Fibroblast of lung (primary cell): ENCODE measurements around the gene UBE2H. TPM values are rescaled to one million over a fixed set of nuclear protein-coding genes. Genes with fewer than 3 reads are reported as not detected.

Experiments
- DNase-seq, 2 donors: peaks; one replicate each; pipeline versions ENCODE4 v3.0.0 to v3.0.0-alpha.2; 2010; ENCODE audit warnings: low read depth in 2 of 2
- H2AFZ ChIP-seq: 2 replicates; pipeline ENCODE4 v1.5.1; 2012; ENCODE audit warnings: low read length, control low read depth, inconsistent platforms
- H3K27ac ChIP-seq: 2 replicates; pipeline ENCODE4 v1.5.1; 2011; ENCODE audit warnings: low read length, control low read depth; ENCODE audit not compliant: insufficient read depth
- H3K27me3 ChIP-seq: 2 replicates; pipeline ENCODE4 v1.5.1; 2011; ENCODE audit warnings: mild to moderate bottlenecking, low read length; ENCODE audit not compliant: control insufficient read depth, insufficient read depth
- H3K36me3 ChIP-seq: 2 replicates; pipeline ENCODE4 v1.5.1; 2011; ENCODE audit warnings: low read length; ENCODE audit not compliant: control insufficient read depth, insufficient read depth
- H3K4me1 ChIP-seq: 2 replicates; pipeline ENCODE4 v1.5.1; 2011; ENCODE audit warnings: low read length; ENCODE audit not compliant: control insufficient read depth, insufficient read depth; ENCODE audit errors: extremely low read depth
- H3K4me2 ChIP-seq: 2 replicates; pipeline ENCODE4 v1.5.1; 2011; ENCODE audit warnings: low read length, control low read depth; ENCODE audit not compliant: insufficient read depth; ENCODE audit errors: extremely low read depth
- H3K4me3 ChIP-seq, 4 experiments: fragments of 200-600 bp in 1 of 4; sonication (generic) in 1 of 4; replicated peaks in 1 of 4; 2 replicates each; pipeline ENCODE4 v1.5.1; 2011 to 2016; ENCODE audit warnings: low read length in 4 of 4, low read depth in 3 of 4, mild to moderate bottlenecking in 3 of 4, control low read depth in 2 of 4, inconsistent platforms in 1 of 4, mixed read lengths in 1 of 4; ENCODE audit not compliant: insufficient read depth in 1 of 4; ENCODE audit errors: control extremely low read depth in 1 of 4
- H3K79me2 ChIP-seq: 2 replicates; pipeline ENCODE4 v1.5.1; 2012; ENCODE audit warnings: mild to moderate bottlenecking, low read length, inconsistent platforms; ENCODE audit not compliant: control insufficient read depth, insufficient read depth
- H3K9ac ChIP-seq: 2 replicates; pipeline ENCODE4 v1.5.1; 2011; ENCODE audit warnings: mild to moderate bottlenecking, low read length, control low read depth; ENCODE audit not compliant: insufficient read depth
- H3K9me3 ChIP-seq: 2 replicates; pipeline ENCODE4 v1.5.1; 2012; ENCODE audit warnings: low read depth, low read length; ENCODE audit not compliant: control insufficient read depth, insufficient read depth
- H4K20me1 ChIP-seq: 2 replicates; pipeline ENCODE4 v1.5.1; 2011; ENCODE audit warnings: low read length; ENCODE audit not compliant: control insufficient read depth, insufficient read depth; ENCODE audit errors: extremely low read depth
- EZH2 ChIP-seq: IDR thresholded peaks from 2 replicates; pipeline ENCODE4 v1.5.1; 2012; ENCODE audit warnings: low read length, control low read depth, mild to moderate bottlenecking; ENCODE audit errors: missing control alignments
- polyA plus RNA-seq, 2 donors: library from polyadenylated mRNA; depleted of rRNA in 1 of 2; stranded (reverse) in 1 of 2; unstranded in 1 of 2; fragments of >200 nt; gene quantifications; 2 replicates each; pipeline ENCODE4 v1.2.1, GENCODE V29; 2011 to 2012; ENCODE audit warnings: missing spikeins in 1 of 2
- total RNA-seq: library from RNA; depleted of rRNA; stranded (reverse); fragments of >200 nt; gene quantifications from 2 replicates; pipeline ENCODE4 v1.2.1, GENCODE V29; 2014
- TF ChIP-seq, protein P1 (sequence below), 2 donors: IDR thresholded peaks in 1 of 2; conservative IDR thresholded peaks in 1 of 2; 1 replicate in 1 of 2; 2 replicates in 1 of 2; pipeline ENCODE4 v1.5.1; 2011 to 2012; ENCODE audit warnings: low read length in 2 of 2, control low read depth in 1 of 2, inconsistent platforms in 1 of 2, low read depth in 1 of 2, mild to moderate bottlenecking in 1 of 2

UBE2H gene
- total and polyA plus RNA-seq, 2 donors (not counting 1 experiment from before 2014, with no cell fraction given) = 76.0 to 102 TPM

DNA sequence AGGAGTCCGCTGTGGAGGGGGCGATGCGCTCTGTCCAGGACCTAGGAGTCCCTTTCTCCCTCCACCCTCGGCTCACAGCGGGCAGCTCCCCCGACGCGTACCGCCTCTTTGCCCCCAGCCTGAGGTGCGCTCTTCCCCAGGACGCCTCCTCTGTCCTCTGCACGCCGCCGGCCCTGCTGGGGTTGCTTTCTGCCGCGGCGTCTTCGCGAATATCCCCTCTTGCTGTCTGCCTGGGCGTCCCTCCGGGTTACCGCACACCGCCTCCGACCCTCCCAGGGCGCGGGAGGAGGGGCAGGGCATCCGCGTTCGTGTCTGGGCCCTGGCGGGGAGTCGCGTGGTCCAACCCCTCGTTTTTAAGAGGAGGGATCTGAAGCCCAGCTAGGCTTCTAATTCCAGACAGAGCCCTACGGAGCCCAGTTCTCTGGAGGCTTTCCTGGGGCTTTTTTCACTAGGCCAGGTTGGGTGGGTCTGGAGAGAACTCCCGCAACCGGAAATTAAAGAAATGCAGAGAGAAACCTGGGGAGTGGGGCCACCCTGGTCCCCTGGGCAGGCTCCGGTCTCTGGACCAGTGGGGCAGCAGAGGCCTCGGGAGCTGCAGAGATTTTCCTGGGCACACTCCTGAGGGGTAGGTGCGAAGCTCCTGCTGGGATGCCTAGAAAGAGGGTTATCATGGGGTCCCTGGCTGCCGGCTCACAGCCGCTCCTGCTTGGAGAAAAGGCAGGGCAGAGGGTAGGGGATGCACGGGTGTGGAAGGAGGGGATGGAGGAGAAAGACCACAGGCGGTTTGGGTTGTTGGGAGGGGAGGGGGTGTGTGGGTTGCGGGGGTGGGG lies 166.9 kb downstream of the UBE2H start:
- H3K27me3 ChIP-seq = peaks cover 59% of the 10 kb centered on the region

DNA sequence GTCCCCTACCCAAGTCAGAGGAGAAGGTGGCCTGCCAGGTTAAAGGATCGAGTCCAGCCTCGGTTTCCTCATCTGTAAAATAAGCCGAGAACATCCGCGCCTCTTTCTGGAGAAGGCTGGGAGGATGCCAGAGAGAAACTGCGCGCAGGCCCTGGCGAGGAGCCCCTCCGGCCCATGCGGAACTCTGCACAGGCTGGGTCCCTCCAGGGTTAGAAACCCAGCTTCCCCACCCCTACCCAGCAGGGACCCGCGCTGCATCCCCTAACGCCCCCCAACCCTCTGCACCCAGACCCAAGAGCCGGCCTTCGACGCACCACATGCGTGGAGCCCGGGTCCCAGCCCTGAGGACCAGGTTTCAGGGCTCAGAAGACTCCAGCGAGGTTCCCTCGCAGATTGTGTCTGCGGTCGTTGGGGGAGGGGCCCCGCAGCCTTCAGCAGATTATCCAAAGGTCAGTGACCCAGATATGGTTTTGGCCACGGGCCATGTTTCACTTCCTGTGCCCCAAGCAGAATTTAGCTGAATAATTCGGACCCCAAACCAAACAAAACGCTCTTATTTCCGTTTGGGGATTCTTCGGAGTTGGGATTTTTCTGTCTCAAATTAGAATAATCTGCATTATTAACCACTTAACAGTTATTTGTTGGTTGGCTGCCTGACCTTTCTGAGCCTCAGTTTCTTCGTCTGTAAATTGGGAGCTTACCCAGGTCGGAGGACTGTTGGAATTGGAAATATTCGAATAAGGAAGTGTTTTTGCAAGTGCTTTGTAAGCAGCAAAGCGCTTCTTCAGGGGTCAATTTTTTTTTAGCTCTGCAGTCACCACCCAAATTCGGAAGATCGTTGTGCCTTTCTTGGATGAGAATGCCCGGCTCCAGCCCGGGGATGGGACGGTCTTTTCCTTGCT lies 167.7 kb downstream of the UBE2H start:
- Histone ChIP-seq H3K9ac (no peak overlapping the region), H3K79me2 (no peaks in the 10 kb centered on the region), H3K9me3 (no peaks in the 10 kb centered on the region), H3K4me2 (no peak overlapping the region), H4K20me1 (no peaks in the 10 kb centered on the region), H3K36me3 (no peaks in the 10 kb centered on the region), H2AFZ (no peak overlapping the region), H3K27ac (no peak overlapping the region), H3K27me3 (peaks cover 66% of the 10 kb centered on the region), H3K4me1 (no peaks in the 10 kb centered on the region), H3K4me3 (no peak overlapping the region)
- TF ChIP-seq, protein P1, sequence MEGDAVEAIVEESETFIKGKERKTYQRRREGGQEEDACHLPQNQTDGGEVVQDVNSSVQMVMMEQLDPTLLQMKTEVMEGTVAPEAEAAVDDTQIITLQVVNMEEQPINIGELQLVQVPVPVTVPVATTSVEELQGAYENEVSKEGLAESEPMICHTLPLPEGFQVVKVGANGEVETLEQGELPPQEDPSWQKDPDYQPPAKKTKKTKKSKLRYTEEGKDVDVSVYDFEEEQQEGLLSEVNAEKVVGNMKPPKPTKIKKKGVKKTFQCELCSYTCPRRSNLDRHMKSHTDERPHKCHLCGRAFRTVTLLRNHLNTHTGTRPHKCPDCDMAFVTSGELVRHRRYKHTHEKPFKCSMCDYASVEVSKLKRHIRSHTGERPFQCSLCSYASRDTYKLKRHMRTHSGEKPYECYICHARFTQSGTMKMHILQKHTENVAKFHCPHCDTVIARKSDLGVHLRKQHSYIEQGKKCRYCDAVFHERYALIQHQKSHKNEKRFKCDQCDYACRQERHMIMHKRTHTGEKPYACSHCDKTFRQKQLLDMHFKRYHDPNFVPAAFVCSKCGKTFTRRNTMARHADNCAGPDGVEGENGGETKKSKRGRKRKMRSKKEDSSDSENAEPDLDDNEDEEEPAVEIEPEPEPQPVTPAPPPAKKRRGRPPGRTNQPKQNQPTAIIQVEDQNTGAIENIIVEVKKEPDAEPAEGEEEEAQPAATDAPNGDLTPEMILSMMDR (conservative IDR thresholded peaks at IDR 0.05 in 1 of 2, IDR thresholded peaks at IDR 0.05 in 1 of 2; ENCODE audit: low read depth in 1 of 2, low read length in 2 of 2) = no peak
- TF ChIP-seq EZH2 = peak; percentile 58
- DNase-seq = no peak

More for the DNA sequence above, 166.9 kb downstream of the UBE2H start:
- DNase-seq = no peak
- no peaks in the 10 kb centered on the region for H3K9me3 ChIP-seq
- peak; percentile 90 for TF ChIP-seq EZH2
- TF ChIP-seq, protein P1 (conservative IDR thresholded peaks at IDR 0.05 in 1 of 2, IDR thresholded peaks at IDR 0.05 in 1 of 2; ENCODE audit: low read depth in 1 of 2, low read length in 2 of 2) = no peak
- no peaks in the 10 kb centered on the region for H4K20me1 ChIP-seq
- H3K79me2 ChIP-seq = no peaks in the 10 kb centered on the region
- no peak overlapping the region for H3K4me2 ChIP-seq
- H3K4me1 ChIP-seq = peaks cover 3% of the 10 kb centered on the region
- no peaks in the 10 kb centered on the region for H3K36me3 ChIP-seq
- no peak overlapping the region for H2AFZ ChIP-seq
- no peak overlapping the region for H3K4me3 ChIP-seq
- no peak overlapping the region for H3K27ac ChIP-seq
- H3K9ac ChIP-seq = no peak overlapping the region

DNA sequence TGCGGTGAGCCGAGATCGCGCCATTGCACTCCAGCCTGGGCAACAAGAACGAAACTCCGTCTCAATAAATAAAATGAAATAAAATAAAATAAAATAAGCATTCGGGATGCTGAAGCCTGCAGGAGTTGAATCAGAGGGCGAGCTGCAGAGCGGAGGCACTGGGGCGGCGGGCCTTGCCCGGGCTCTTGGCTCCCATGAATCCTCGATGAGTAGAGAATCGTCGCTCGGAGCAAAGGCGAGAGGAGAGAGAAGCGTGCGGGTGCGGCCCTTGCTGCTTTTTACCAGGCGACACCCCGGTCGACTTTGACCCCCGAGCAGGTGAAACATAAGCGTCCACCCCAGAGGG lies 168.3 kb downstream of the UBE2H start:
- H3K4me2 ChIP-seq = no peak overlapping the region
- no peaks in the 10 kb centered on the region for H3K36me3 ChIP-seq
- H3K9me3 ChIP-seq = no peaks in the 10 kb centered on the region
- no peaks in the 10 kb centered on the region for H4K20me1 ChIP-seq
- no peaks in the 10 kb centered on the region for H3K79me2 ChIP-seq
- no peak overlapping the region for H2AFZ ChIP-seq
- no peak overlapping the region for H3K9ac ChIP-seq
- H3K4me1 ChIP-seq = no peaks in the 10 kb centered on the region
- H3K27me3 ChIP-seq = peaks cover 72% of the 10 kb centered on the region
- TF ChIP-seq, protein P1 (conservative IDR thresholded peaks at IDR 0.05 in 1 of 2, IDR thresholded peaks at IDR 0.05 in 1 of 2; ENCODE audit: low read depth in 1 of 2, low read length in 2 of 2) = no peak
- peak; percentile 66 for TF ChIP-seq EZH2
- H3K27ac ChIP-seq = no peak overlapping the region
- DNase-seq = no peak
- H3K4me3 ChIP-seq = no peak overlapping the region
